HEK293 (cell line): ENCODE data around the gene PNPLA3.
A peak's percentile ranks its signal among the peaks of the same experiment; 100 is the strongest.

Source experiments
- CTCF ChIA-PET: fragments of 350-600 bp; formaldehyde crosslinking; extraction: SDS; loops from one replicate; lab custom pipeline; 2021; ENCODE audit warnings: antibody characterized with exemption; lab: Yijun Ruan, JAX
- POLR2A ChIA-PET: fragments of 300-600 bp; formaldehyde crosslinking; extraction: SDS; loops from one replicate; lab custom pipeline; 2020; ENCODE audit warnings: antibody characterized with exemption, inconsistent platforms; lab: Yijun Ruan, JAX
- H3K27ac ChIP-seq: fragments of 200-500 bp; sonication (Bioruptor generic); 2 replicates; pipeline ENCODE4 v1.5.1; 2014; ENCODE audit warnings: low read depth, low read length, control low read depth, inconsistent platforms; ENCODE audit errors: extremely low read depth
- H3K36me3 ChIP-seq, 2 experiments: fragments of 200-500 bp in 1 of 2; sonication (Bioruptor generic) in 1 of 2; 1 replicate in 1 of 2; 2 replicates in 1 of 2; pipeline ENCODE4 v1.5.1; 2014 to 2017; ENCODE audit warnings: inconsistent platforms in 2 of 2, low read length in 2 of 2; ENCODE audit not compliant: control insufficient read depth in 2 of 2, insufficient read depth in 1 of 2
- H3K4me1 ChIP-seq: fragments of 200-500 bp; sonication (Bioruptor generic); 2 replicates; pipeline ENCODE4 v1.5.1; 2014; ENCODE audit warnings: mild to moderate bottlenecking, low read length, inconsistent platforms; ENCODE audit not compliant: control insufficient read depth, insufficient read depth
- H3K4me3 ChIP-seq: 2 replicates; pipeline ENCODE4 v1.5.1; 2011; ENCODE audit warnings: low read depth, mild to moderate bottlenecking, control low read depth, low read length, moderate library complexity
- H3K9me3 ChIP-seq: fragments of 200-500 bp; sonication (Bioruptor generic); 2 replicates; pipeline ENCODE4 v1.5.1; 2014; ENCODE audit warnings: low read depth, low read length, inconsistent platforms; ENCODE audit not compliant: control insufficient read depth, insufficient read depth
- EGR2 ChIP-seq: fragments of 450-650 bp; formaldehyde crosslinking; IDR thresholded peaks from 2 replicates; pipeline ENCODE4 v1.5.1; 2016; ENCODE audit warnings: low read depth, missing biosample characterization, missing genetic modification characterization
- GFI1B ChIP-seq: fragments of 450-650 bp; formaldehyde crosslinking; IDR thresholded peaks from 2 replicates; pipeline ENCODE4 v1.5.1; 2016; ENCODE audit warnings: missing biosample characterization, missing genetic modification characterization
- KLF1 ChIP-seq: fragments of 450-650 bp; formaldehyde crosslinking; IDR thresholded peaks from 2 replicates; pipeline ENCODE4 v1.5.1; 2016; ENCODE audit warnings: missing biosample characterization, missing genetic modification characterization
- KLF7 ChIP-seq: fragments of 450-650 bp; formaldehyde crosslinking; IDR thresholded peaks from 2 replicates; pipeline ENCODE4 v1.5.1; 2016; ENCODE audit warnings: missing biosample characterization, missing genetic modification characterization, borderline replicate concordance
- PRDM1 ChIP-seq: fragments of 450-650 bp; formaldehyde crosslinking; IDR thresholded peaks from 2 replicates; pipeline ENCODE4; 2016; ENCODE audit warnings: missing biosample characterization, missing genetic modification characterization
- SP2 ChIP-seq: fragments of 450-650 bp; formaldehyde crosslinking; IDR thresholded peaks from 2 replicates; pipeline ENCODE4 v1.5.1; 2016; ENCODE audit warnings: missing biosample characterization, missing genetic modification characterization
- ZBTB17 ChIP-seq: fragments of 450-650 bp; formaldehyde crosslinking; IDR thresholded peaks from 2 replicates; pipeline ENCODE4 v1.5.1; 2016; ENCODE audit warnings: missing biosample characterization, missing genetic modification characterization
- ZBTB21 ChIP-seq: fragments of 450-650 bp; formaldehyde crosslinking; IDR thresholded peaks from 2 replicates; pipeline ENCODE4 v1.5.1; 2017; ENCODE audit warnings: missing biosample characterization, missing genetic modification characterization
- ZEB2 ChIP-seq: fragments of 450-650 bp; formaldehyde crosslinking; IDR thresholded peaks from 2 replicates; pipeline ENCODE4 v1.5.1; 2016; ENCODE audit warnings: missing biosample characterization, missing genetic modification characterization
- ZFHX2 ChIP-seq: fragments of 450-650 bp; formaldehyde crosslinking; conservative IDR thresholded peaks from 2 replicates; pipeline ENCODE4 v1.5.1; 2016; ENCODE audit warnings: missing biosample characterization, missing genetic modification characterization
- ZNF10 ChIP-seq: fragments of 450-650 bp; formaldehyde crosslinking; IDR thresholded peaks from 2 replicates; pipeline ENCODE4 v1.5.1; 2017; ENCODE audit warnings: missing biosample characterization, missing genetic modification characterization
- ZNF140 ChIP-seq: fragments of 450-650 bp; formaldehyde crosslinking; IDR thresholded peaks from 2 replicates; pipeline ENCODE4 v1.5.1; 2016; ENCODE audit warnings: missing biosample characterization, missing genetic modification characterization
- ZNF16 ChIP-seq: fragments of 450-650 bp; formaldehyde crosslinking; IDR thresholded peaks from 2 replicates; pipeline ENCODE4 v1.5.1; 2016; ENCODE audit warnings: low read depth, missing biosample characterization, missing genetic modification characterization
- ZNF2 ChIP-seq: fragments of 450-650 bp; formaldehyde crosslinking; IDR thresholded peaks from 2 replicates; pipeline ENCODE4 v1.5.1; 2016; ENCODE audit warnings: missing biosample characterization, missing genetic modification characterization
- ZNF311 ChIP-seq: fragments of 450-650 bp; formaldehyde crosslinking; IDR thresholded peaks from 2 replicates; pipeline ENCODE4 v1.5.1; 2017; ENCODE audit warnings: missing biosample characterization, missing genetic modification characterization, borderline replicate concordance
- ZNF354C ChIP-seq: fragments of 450-650 bp; formaldehyde crosslinking; IDR thresholded peaks from 2 replicates; pipeline ENCODE4 v1.5.1; 2016; ENCODE audit warnings: missing biosample characterization, missing genetic modification characterization, low read depth, borderline replicate concordance
- ZNF510 ChIP-seq: fragments of 450-650 bp; formaldehyde crosslinking; IDR thresholded peaks from 2 replicates; pipeline ENCODE4 v1.5.1; 2018; ENCODE audit warnings: mild to moderate bottlenecking, missing genetic modification characterization, missing biosample characterization; ENCODE audit not compliant: insufficient replicate concordance
- ZNF585B ChIP-seq: fragments of 450-650 bp; formaldehyde crosslinking; IDR thresholded peaks from 2 replicates; pipeline ENCODE4 v1.5.1; 2016; ENCODE audit warnings: missing biosample characterization, missing genetic modification characterization
- ZNF596 ChIP-seq: fragments of 450-650 bp; IDR thresholded peaks from 2 replicates; pipeline ENCODE4 v1.5.0; 2018; ENCODE audit warnings: missing biosample characterization, mild to moderate bottlenecking, missing genetic modification characterization, moderate library complexity
- ZNF600 ChIP-seq: fragments of 450-650 bp; formaldehyde crosslinking; IDR thresholded peaks from 2 replicates; pipeline ENCODE4 v1.5.1; 2016; ENCODE audit warnings: missing biosample characterization, missing genetic modification characterization
- ZNF629 ChIP-seq: fragments of 450-650 bp; formaldehyde crosslinking; IDR thresholded peaks from 2 replicates; pipeline ENCODE4 v1.5.1; 2017; ENCODE audit warnings: missing biosample characterization, missing genetic modification characterization
- ZNF654 ChIP-seq: fragments of 450-650 bp; formaldehyde crosslinking; IDR thresholded peaks from 2 replicates; pipeline ENCODE4 v1.5.1; 2016; ENCODE audit warnings: low read depth, missing biosample characterization, missing genetic modification characterization
- ZNF660 ChIP-seq: fragments of 450-650 bp; IDR thresholded peaks from 2 replicates; pipeline ENCODE4 v1.5.1; 2018; ENCODE audit warnings: missing biosample characterization, mild to moderate bottlenecking, missing genetic modification characterization
- ZNF707 ChIP-seq: fragments of 450-650 bp; formaldehyde crosslinking; IDR thresholded peaks from 2 replicates; pipeline ENCODE4 v1.5.1; 2016; ENCODE audit warnings: missing biosample characterization, missing genetic modification characterization
- ZNF76 ChIP-seq: fragments of 450-650 bp; formaldehyde crosslinking; IDR thresholded peaks from 2 replicates; pipeline ENCODE4; 2016; ENCODE audit warnings: low read depth, missing biosample characterization, missing genetic modification characterization, borderline replicate concordance
- ZNF785 ChIP-seq: fragments of 450-650 bp; formaldehyde crosslinking; IDR thresholded peaks from 2 replicates; pipeline ENCODE4 v1.5.1; 2016; ENCODE audit warnings: missing biosample characterization, missing genetic modification characterization
- ZNF791 ChIP-seq: fragments of 450-650 bp; formaldehyde crosslinking; IDR thresholded peaks from 2 replicates; pipeline ENCODE4 v1.5.1; 2016; ENCODE audit warnings: missing biosample characterization, missing genetic modification characterization
- ZXDB ChIP-seq: fragments of 450-650 bp; formaldehyde crosslinking; IDR thresholded peaks from 2 replicates; pipeline ENCODE4 v1.5.1; 2016; ENCODE audit warnings: missing biosample characterization, missing genetic modification characterization
- TF ChIP-seq, protein P1 (sequence below): fragments of 450-650 bp; formaldehyde crosslinking; conservative IDR thresholded peaks from 2 replicates; pipeline ENCODE4 v1.5.1; 2016; ENCODE audit warnings: low read depth, missing biosample characterization, missing genetic modification characterization
- TF ChIP-seq, protein P2 (sequence below): fragments of 450-650 bp; formaldehyde crosslinking; IDR thresholded peaks from 2 replicates; pipeline ENCODE4 v1.5.1; 2016; ENCODE audit warnings: missing biosample characterization, missing genetic modification characterization

PNPLA3 gene

DNA sequence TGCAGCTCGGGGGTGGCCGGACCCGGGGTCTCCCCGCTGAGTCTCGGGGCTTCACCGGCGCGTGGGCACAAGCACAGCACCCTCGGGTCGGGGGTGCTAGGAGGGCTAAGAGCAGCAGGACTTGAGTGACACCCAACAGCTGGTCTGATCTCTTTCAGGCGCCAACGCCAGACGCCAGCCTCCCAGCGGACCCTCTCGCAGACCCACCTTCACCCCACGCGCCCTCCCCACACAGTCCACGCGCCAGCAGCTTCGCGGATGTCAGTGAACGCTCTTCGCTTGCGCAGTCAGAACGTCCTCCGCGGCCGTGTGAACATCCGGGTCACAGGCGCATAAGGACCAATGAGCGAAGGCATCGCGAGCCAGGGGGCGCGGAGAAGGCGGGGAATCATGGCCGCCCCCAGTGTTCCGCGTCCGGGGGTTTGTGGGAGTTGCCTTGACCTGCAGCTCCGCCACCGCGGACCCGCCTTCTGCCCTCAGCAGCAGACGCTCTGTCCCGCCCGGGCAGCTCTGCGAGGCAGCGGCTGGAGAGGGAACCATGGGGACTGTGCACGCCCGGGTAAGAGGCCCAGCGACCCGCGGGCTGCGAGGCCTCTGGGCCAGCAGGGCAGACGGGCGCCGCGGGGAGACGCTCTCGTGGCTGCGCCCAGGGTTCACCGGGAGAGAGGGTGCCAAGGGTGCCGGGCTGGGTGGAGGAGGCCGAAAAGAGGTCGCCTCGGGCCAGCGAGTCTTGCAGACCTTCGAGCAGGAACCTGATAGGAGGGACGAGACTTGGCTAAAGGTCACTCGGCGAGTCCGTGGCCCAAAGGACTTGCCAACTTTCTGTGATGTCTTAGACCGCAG is 31.7 kb downstream of the PNPLA3 start, which contains the start of gene SAMM50:
Gene SAMM50 (plus strand): TSS at position 403 of the 843 bp plus-strand sequence. CDS start 136 bp downstream, at position 539.
- Histone ChIP-seq H3K9me3 (no peaks in the 10 kb centered on the region), H3K4me3 (peak within 1 kb of the TSS; percentile 75), H3K36me3 (peaks cover 0 to 1% of the 10 kb centered on the region in 2 experiments; a peak in 1 of 3 replicates), H3K27ac (peak within 1 kb of the TSS; percentile 83), H3K4me1 (peaks cover 5% of the 10 kb centered on the region; the same call in 1 of the 2 replicates)
- CTCF ChIA-PET = interaction anchor here (0.5 to 2.0 kb wide), 4 partner anchors 10 to 1548 kb away, joined by 3 to 44 read pairs (median 6); no protein-coding TSS in a partner anchor
- POLR2A ChIA-PET = interaction anchor here (0.6 to 1.9 kb wide), 5 partner anchors 9 to 132 kb away, joined by 3 to 18 read pairs (median 4); partner anchors contain the start of genes PARVB and PNPLA3
- TF ChIP-seq ZNF510 (tag by site-specific recombination) (no peak), ZNF629 (peak; percentile 84), SP2 (peak; percentile 100), ZXDB (tag by site-specific recombination) (peak; percentile 83), ZNF660 (tag by site-specific recombination) (peak; percentile 29; the same call in 1 of the 2 replicates), ZNF596 (tag by site-specific recombination) (no peak), PRDM1 (tag by site-specific recombination) (no peak), GFI1B (tag by site-specific recombination) (no peak), ZNF600 (peak; percentile 29; the same call in 1 of the 2 replicates), ZNF140 (tag by site-specific recombination) (no peak), ZNF791 (tag by site-specific recombination) (no peak), KLF1 (tag by site-specific recombination) (peak; percentile 32; the same call in 1 of the 2 replicates), ZNF16 (no peak), ZNF707 (no peak), ZNF354C (tag by site-specific recombination) (no peak), ZBTB17 (peak; percentile 67), ZNF585B (tag by site-specific recombination) (no peak), KLF7 (tag by site-specific recombination) (peak; percentile 25; the same call in 1 of the 2 replicates), ZNF785 (tag by site-specific recombination) (0 out of 2 replicates have a peak, but pooled peaks have one; percentile 76), ZEB2 (tag by site-specific recombination) (peak; percentile 54; the same call in 1 of the 2 replicates), ZNF2 (tag by site-specific recombination) (0 out of 2 replicates have a peak, but pooled peaks have one; percentile 81), ZNF10 (tag by site-specific recombination) (no peak), EGR2 (tag by site-specific recombination) (peak; percentile 97), ZFHX2 (tag by site-specific recombination) (peak; percentile 96), ZNF654 (no peak), ZNF311 (tag by site-specific recombination) (no peak), ZNF76 (tag by site-specific recombination) (peak; percentile 96), ZBTB21 (tag by site-specific recombination) (peak; percentile 31; the same call in 1 of the 2 replicates)
- TF ChIP-seq, protein P1, sequence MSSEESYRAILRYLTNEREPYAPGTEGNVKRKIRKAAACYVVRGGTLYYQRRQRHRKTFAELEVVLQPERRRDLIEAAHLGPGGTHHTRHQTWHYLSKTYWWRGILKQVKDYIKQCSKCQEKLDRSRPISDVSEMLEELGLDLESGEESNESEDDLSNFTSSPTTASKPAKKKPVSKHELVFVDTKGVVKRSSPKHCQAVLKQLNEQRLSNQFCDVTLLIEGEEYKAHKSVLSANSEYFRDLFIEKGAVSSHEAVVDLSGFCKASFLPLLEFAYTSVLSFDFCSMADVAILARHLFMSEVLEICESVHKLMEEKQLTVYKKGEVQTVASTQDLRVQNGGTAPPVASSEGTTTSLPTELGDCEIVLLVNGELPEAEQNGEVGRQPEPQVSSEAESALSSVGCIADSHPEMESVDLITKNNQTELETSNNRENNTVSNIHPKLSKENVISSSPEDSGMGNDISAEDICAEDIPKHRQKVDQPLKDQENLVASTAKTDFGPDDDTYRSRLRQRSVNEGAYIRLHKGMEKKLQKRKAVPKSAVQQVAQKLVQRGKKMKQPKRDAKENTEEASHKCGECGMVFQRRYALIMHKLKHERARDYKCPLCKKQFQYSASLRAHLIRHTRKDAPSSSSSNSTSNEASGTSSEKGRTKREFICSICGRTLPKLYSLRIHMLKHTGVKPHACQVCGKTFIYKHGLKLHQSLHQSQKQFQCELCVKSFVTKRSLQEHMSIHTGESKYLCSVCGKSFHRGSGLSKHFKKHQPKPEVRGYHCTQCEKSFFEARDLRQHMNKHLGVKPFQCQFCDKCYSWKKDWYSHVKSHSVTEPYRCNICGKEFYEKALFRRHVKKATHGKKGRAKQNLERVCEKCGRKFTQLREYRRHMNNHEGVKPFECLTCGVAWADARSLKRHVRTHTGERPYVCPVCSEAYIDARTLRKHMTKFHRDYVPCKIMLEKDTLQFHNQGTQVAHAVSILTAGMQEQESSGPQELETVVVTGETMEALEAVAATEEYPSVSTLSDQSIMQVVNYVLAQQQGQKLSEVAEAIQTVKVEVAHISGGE = peak; percentile 92
- TF ChIP-seq, protein P2, sequence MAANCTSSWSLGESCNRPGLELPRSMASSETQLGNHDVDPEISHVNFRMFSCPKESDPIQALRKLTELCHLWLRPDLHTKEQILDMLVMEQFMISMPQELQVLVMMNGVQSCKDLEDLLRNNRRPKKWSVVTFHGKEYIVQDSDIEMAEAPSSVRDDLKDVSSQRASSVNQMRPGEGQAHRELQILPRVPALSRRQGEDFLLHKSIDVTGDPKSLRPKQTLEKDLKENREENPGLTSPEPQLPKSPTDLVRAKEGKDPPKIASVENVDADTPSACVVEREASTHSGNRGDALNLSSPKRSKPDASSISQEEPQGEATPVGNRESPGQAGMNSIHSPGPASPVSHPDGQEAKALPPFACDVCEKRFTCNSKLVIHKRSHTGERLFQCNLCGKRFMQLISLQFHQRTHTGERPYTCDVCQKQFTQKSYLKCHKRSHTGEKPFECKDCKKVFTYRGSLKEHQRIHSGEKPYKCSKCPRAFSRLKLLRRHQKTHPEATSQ (tag by site-specific recombination) = no peak
